Stimulated activated CD4-positive, alpha-beta T cell treated with anti-CD3 and anti-CD28 coated beads, Interleukin-12 subunit alpha, Interleukin-12 subunit beta, amount 100 ng/mL, for 48 hours (primary cell): ENCODE data around the gene RRBP1.
"Not testable (repeated sequence)": the region's sequence is repeated elsewhere in the genome, so short reads cannot be mapped to it uniquely, and the experiment has no call there.

Experiments used
- DNase-seq, 3 donors: peaks; one replicate each; pipeline ENCODE4 v3.0.0-alpha.2; 2020; ENCODE audit warnings: low read depth in 2 of 3, low spot score in 1 of 3

Gene RRBP1

DNA sequence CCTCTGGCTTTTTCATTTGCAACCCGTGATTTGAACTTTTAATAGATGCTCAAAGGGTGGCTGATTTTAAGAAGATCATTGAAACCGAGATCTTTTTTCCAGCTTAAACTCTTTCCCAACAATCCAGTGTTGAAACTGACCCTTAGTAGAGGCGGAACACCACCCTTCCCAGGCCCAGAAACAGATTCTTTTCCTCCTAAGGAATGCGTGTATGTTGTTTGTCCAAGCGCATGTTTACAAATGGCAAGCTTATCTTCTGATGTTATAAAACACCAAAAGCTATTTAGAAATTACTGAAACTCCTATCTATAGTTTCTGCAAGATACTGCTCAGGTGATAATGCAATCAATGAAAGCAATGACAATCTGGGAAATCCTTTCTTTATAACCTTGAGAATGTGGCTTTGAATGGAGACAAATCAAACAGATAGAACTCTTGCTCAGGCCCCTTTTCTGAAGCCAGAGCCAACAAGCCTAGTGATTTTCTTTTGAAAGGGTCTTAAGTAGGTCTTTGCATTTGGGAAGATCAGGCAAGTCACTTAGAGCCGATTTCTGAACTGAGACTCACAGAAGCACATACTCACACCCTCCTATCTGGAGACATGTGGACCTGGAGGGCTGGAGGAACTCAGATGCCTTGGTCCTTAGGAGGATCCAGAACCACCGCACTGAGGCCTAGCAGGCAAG is 26.8 kb upstream of the RRBP1 start:
- DNase-seq, result no peak

DNA sequence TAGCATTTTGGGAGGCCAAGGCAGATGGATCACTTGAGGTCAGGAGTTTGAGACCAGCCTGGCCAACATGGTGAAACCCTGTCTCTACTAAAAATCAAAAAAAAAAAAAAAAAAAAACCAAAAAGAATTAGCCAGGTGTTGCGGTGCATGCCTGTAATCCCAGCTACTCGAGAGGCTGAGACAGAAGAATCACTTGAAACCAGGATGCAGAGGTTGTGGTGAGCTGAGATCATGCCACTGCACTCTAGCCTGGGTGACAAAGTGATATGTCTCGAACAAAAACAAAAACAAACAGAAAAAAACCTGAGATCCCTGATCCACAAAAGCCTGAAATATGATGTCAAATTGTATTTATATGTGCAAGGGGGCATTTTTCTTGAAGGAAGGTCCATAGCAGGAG is 25.9 kb upstream of the RRBP1 start:
- DNase-seq, result not testable (repeated sequence)

DNA sequence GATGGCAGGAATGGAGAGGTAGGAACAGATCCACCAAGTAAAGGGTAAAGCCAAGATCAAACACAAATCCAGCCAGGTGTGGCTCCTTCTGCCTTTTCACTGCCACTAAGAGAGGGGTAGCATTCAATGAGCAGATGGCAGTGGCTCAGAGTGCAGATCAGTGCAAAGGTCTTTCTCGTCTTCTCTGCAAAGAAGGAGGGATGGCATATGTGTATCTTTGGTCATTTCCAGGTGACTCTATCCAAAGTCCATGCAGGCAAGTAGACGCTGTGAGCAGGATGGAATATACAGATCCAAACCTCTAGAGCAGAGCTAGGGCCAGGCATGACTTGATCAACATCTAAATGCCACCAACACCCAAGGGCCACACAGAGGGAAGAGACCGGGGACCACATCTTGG is 24.6 kb upstream of the RRBP1 start:
- DNase-seq, result no peak

DNA sequence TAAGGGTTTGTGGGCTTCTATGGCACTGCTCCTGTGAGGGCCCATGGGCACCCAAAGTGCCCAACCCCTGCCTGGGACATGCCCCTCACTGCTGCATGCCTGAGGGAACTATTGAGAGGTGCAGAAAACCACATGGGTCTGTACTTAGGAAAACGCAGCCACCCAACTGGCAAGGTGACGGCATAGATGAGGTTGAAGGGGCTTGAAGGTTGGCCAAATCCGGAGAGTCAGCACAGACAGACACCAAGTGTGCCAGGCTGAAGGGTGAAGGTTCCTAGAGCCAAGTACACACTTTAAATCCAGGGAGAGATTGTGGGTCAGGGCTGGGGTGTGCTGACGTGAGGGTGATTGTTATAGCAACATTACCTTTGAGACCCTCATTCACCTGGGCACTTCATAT is 23.9 kb upstream of the RRBP1 start:
- no peak for DNase-seq

DNA sequence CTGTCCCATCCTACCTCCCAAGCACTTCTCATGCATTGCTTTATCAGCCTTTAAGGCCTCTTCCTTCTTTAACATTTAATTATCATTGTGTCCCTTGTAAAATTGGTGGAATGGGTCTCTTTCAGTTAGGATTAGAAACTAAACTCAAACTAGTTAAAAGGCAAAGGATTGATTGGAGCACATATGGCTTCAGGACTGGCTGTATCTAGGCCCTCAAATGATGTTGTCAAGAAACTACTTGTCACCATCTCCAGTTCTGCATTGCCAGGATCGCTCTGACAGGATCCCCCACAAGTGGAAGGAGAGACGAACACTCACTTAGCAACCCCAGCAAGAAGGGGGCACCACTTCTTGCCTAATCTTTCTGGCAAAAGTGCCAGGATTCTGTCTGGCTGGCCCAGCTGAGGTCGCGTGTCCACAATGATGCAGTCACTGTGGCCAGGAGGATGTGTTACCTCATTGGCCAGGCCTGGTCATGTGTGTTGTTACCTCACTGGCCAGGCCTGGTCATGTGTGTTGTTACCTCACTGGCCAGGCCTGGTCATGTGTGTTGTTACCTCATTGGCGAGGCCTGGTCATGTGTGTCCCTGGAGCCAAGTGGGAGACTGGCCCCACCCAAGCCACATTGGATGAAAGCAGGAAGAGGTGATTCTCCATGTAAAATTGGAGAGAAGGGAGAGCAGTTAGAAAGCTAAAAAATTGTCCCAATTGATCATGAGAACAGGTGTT is 22.7 kb upstream of the RRBP1 start:
- no peak for DNase-seq

DNA sequence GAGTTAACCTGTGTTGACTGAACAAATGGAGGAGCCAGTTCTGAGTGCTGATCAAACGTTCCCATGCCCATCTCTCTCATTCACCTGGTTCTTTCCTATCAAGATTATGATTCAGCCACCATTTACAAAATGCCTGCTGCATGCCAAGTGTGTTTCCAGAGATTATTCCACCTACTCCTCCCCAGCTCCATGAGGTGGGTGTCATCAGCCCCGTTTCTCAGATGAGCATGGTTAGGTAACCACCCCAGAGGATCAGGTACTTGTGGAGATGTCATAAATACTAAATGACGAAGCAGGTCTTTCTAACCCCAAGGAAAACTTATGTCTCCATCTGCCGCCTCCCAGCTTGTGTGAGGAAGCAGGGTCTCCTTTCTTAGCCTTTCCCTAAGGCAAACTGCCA is 19.8 kb upstream of the RRBP1 start:
- DNase-seq, result no peak

DNA sequence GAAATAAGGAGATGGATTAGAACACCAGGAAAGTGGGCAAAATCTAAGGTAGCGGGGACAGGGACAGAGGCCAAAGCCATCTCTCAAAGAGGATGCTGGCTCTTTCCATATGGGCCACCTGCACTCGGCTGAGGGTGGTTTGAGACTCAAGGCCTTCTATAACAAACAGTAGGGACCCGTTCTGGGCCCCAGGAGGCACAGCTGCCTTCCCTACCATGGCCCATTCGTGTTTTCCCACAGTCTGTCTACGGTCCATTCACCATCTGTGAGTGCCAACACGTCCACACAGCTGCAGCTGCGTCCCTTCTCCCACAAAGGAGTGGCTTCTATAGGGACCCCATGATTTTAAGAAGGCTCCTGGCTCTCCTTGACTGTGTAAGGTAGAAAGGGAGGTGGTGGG is 18.6 kb upstream of the RRBP1 start:
- DNase-seq, result no peak

DNA sequence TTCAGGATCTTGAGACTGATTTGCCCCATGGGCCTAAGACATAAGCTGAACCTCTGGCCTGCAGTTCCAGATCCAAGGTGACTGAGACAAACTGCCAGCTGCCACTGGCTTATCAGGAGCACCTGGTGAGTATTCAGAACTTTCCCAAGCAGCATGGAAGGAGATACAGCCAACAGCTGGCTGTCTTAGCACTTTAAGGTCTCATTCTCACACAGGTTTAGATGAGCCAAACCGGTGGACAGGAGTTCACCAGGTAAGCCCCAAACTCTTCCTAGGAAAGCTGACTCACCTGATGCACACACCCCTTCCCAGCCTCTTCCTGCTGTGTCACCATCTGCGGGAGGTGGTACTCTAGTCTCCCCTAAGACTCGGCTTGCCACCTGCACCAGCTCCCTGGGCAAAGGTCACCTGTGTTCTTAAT is 17.9 kb upstream of the RRBP1 start, which contains the start of gene BANF2:
Gene BANF2 (plus strand): TSS at position 36 of the 421 bp plus-strand sequence. CDS start 25,060 bp downstream, outside the sequence.
- DNase-seq, result no peak

DNA sequence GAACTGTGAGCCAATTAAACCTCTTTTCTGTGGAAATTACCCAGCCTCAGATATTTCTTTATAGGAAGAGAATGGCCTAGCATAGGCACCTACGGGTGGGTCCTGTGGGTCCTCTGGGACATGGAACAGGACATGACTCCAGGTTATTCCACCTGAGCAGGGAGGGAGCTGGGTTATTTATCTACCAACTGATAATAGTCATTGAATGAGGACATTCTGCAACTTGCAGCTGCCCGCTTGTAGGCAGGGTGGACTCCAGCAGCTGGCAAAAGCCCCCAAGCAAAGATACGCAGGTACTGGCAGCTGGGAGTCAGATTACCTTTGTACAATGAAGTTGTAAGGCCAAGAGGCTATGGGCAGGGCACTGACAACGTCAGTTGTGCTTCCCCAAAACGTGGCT is 16.3 kb upstream of the RRBP1 start:
- DNase-seq, result no peak

DNA sequence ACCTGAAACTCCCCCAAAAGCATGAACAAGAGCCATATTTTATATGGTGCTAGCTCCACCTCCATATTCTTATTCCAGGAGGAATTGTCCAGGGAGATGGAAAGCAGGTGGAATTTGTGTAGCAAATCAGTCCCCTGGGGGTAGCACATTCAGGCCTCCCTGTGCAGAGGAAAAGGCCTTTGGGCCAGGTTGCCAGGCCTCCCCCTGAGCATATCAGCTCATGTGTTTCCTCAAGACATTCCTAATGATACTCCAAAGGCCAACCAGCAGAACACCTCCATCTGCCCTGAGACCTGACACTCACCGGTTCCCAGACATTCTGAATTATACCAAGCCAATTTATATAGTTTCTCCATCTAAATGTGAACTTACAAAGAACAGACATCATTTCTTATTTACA is 15.1 kb upstream of the RRBP1 start:
- no peak for DNase-seq

DNA sequence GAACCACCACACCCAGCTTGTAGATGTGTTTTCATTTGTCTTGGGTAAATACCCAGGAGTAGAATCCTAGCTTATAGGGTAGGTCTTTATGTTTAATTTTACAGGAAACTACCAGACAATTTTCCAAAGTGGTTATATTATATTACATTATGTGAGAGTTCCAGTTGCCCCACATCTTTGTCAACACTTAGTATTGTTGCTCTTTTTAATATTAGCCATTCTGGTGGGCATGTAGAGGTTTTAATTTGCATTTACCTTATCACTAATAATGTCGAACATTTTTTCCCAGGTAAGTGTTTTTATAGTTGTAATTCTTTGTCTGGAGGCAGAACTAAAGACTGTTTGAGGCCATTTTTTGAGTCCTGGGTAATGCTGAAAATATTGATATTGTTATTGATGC is 14.2 kb upstream of the RRBP1 start:
- DNase-seq, result no peak

DNA sequence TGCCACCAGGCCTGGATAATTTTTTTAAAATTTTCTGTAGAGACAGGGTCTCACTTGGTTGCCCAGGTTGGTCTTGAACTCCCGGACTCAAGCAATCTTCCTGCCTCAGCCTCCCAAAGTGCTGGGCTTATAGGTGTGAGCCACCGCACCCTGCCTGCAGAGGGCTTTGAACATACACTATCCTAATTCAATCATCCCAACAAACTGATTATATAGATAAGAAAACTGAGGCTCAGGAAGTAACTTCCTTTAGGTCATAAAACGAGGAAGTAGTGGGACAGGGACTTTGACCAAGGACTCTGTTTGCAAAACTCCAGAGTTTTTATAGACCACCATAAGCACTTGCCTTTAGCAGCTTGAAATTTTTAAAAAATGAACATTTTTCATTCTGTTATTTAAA is 12.7 kb upstream of the RRBP1 start:
- no peak for DNase-seq

DNA sequence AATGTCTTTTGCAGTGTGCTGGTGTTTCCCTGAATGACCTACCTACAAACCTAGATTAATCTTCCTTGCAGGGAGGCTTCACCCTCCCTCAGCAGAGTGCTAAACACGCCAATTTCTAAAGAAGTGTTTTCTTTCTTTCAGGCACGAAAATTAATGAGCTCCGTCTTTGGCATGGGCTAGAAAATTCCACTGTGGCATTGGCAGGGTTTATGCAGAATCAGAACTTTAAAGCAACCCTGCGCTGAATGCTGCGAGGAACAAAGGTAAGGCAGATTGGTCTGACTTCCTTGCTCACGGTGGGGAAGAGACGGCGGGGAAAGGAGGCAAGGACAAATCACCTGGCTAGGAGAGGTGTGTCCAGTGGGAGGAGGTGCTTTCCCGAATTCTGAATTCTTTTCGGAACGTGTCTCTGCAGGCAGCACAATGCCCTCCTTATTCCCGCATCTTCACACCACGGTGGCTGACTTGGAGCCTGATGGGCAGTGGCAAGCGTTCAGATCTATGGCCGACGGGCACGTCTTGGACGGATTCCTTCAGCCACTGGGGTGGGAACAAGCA is 11.5 kb upstream of the RRBP1 start:
- DNase-seq, result no peak

DNA sequence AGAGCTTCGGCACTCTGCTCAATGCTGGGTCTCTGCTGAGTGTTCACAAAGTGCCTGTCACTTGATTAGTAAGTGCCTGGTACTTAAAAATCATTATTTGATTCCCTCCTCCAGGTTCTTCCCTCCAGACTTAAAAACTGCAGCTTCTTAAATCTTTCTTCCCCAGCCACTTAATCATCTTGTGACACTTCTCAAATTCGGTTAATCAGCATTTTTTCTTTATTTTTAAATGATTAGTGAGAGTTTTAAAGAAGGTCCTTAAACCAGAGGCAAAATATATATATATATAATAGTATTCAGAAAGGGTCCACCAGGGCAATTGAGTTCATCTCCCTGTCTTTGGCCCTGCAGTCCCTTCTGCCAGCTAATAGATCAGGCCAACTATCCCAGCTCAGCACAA is 9.7 kb upstream of the RRBP1 start:
- DNase-seq, result no peak

DNA sequence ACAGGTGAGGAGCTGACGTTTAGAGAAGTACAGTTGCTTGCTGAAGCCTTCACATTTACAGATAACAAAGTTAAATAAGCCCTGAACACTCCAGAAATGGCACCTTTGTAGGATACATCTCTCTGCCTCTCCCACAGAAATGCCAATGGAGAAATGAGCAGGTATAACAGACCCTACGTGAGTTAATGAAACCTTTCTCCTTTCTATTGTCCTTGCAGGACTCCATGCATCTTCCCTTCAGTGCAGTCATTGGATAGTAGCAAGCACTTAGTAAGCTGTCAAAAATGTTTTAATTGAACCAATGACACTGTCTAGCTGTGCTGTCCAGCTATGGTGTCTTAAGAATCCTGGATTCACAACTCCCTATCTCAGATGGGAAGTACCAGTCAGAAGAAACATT is 8.1 kb upstream of the RRBP1 start:
- DNase-seq, result no peak

DNA sequence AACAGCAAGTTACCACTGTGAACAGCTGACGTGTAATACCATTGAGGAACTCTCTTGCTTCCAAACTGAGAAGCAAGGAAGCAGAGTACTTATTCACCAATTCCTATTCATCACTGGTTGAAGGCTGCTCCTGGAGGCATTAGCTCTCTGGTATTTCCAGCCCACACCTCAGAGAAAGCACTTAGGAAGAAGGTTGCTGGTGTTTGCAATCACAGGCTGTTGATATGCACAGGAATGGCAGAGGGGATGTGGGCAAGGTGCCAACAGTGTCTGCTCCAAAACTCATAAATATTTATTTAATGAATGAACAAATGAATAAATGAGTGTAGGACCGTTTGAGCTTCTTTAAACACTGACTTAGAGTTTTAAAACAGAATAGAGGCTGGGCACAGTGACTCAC is 6.9 kb upstream of the RRBP1 start:
- DNase-seq, result no peak

DNA sequence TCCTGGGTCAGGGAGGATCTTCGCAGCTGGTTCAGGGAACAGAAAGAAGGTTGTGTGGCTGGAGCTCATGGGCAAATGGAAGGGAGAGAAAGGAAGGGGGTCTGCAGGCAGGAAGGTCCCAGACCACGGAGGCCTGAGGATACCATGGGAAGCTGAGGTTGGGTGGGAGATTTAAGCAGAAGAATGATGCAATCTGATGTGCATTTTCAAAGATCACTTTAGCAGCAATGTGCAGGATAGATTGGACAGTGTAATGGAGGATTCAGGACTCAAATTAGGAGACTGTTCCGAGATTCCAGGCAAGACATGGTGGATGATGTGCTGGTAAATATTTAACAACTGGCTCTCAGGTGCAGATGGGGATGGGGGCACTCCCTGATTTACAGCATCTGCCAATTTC is 5.8 kb upstream of the RRBP1 start:
- no peak for DNase-seq

DNA sequence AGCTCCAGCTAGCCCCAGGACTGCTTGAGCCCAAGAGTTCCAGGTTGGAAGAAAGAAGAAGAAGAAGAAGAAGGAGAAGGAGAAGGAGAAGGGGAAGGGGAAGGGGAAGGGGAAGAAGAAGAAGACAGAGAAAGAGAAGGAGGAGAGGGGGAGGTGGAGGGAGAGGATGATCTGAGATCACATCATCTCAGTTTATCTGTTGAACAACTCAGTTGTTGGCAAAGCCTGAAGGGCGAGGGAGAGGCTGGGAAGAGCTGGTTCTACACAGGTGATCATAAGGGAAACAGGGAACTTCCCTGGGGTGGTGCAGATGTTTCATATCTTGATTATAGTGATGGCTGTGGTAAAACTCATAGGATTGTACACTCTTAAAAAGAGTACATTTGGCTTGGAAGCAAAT is 3.1 kb upstream of the RRBP1 start:
- DNase-seq, result no peak

DNA sequence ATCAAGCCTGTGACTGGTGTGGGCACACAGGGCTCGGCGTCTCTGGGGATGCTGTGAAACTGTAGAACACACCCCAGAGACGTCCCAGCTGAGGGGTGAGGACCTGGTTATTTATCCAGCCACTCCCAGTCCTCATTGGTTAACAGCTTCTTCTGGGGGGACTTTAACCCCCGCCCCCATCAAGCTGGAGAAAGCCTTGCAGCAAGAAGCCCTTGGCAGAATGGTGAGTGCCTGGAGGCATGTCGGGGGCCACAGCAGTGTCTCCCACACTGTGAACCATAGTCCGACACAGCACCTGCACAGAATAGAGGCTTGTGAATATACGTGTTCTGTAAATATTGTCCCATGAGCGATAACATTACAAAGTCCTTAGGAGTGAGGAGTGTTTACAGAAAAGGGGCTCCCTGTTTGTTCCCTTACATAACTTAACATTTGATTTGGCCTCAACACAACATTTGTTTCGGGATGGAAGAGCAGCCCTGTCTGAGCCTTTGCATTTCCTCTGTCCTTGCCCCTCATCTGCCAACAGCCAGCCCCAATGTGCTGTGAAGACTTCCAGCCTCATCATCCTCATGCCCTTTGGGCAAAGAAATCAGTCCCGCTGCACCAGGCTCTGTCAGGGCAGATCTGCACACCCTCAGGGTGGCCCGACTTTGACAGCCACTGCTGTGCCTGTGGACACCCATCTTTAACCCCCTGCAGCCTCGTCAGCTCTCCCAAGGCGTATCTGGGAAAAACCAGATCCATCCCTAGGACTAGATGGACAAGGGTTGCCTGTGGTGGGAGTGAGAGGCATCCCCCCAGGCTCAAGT is 2.2 kb upstream of the RRBP1 start:
- no peak for DNase-seq

DNA sequence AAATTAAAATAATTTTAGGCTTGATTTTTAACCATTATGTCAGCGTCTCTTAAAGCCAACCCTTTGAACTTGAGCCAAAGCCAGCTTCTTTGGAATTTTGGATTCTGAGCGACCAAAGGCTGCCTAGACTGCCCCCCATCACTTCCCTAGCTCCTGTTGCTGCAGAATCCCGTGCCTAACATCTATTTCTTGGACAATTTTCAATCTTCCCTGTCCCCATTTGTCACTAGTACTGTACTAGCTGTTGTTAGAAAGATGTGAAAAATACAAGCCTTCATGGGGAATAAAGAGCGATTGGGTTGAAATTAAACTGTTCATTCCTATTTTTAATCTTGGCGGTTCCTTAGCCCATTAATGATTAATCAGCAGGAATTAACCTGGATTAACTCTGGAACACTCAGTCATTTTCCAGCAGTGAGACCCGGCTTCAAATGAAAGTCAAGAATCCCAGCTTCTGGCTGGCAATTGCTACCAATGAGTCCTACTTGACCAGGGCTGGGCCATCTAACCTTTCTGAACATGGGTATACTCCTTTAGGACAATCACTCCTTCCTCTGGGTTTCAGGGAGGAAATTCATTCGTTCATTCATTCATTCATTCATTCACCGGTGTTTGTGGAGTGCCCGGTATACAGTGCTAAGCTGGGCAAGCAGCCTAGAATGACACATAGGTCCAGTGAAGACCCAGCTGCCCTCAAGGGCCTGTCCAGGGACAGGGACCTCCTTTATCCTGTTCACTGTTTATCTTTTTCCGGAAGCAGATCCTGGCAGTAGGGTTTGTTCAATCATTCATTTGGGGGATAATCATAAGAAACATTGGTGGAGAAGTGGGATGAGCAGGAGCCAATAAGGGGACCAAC is 1.4 kb upstream of the RRBP1 start:
- DNase-seq, result no peak

DNA sequence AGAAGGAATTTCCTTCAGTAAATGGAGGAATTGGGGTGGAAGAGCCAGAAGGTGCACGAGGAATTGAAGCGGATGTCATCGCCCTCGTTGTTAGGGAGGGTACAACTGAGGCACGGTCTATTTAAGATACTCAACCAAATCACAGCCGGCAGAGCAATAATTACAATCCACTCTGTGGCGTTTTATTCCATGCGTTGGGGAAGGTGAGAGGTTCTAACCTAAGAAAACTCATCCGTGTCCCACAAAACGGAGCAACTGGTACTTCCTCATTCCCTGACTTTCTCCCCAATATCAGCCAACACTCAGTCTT is 802 bp upstream of the RRBP1 start:
- no peak for DNase-seq
